GM18526 (cell line): ENCODE data around the gene NKD1.

Source experiments
- POLR2A ChIP-seq: IDR thresholded peaks from 3 replicates; pipeline ENCODE4 v1.6.1; 2011; ENCODE audit not compliant: insufficient read length; ENCODE audit errors: extremely low read depth

Gene NKD1

DNA sequence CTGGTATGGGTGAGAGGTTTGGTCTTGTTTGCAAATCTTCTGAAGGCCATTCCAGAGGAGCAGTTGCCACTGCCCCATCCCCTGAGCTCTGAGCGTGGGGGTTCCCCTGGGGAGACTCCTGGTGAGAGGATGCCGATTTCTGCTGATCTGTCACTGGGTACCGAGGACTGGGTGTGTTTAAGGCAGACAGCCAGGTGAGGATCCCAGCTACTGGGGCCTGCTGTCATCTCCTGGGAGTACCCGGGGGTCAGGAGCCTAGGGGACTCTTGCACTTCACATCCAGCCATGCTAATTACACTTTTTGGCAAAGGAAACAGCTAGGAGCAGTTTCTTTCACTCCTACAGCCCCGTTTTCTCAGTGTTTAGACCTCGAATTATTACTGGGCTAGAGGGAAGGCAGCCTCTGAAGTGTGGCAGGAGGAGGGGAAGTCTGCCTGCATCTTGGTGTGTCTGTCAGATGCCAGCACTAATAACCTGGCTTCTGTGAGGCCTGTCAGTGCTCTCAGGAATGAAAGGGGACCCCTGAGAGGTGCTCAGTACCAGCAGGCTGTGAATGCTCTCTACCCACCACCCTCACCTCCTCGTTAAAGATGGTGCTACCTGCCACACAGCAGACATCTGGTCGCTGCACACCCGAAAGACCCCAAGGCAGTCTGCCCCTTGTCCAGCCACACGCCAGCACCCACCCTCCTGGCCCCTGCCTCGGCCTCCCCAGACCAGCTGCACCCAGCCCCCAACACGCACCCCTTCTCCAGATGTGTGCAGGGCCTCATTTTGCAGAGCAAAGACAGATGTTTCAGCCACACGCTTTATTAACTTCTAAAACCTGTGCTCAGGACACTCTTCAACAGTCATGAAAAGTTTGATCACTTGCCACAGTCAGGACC is 89.8 kb downstream of the NKD1 start:
- TF ChIP-seq POLR2A: no peak

DNA sequence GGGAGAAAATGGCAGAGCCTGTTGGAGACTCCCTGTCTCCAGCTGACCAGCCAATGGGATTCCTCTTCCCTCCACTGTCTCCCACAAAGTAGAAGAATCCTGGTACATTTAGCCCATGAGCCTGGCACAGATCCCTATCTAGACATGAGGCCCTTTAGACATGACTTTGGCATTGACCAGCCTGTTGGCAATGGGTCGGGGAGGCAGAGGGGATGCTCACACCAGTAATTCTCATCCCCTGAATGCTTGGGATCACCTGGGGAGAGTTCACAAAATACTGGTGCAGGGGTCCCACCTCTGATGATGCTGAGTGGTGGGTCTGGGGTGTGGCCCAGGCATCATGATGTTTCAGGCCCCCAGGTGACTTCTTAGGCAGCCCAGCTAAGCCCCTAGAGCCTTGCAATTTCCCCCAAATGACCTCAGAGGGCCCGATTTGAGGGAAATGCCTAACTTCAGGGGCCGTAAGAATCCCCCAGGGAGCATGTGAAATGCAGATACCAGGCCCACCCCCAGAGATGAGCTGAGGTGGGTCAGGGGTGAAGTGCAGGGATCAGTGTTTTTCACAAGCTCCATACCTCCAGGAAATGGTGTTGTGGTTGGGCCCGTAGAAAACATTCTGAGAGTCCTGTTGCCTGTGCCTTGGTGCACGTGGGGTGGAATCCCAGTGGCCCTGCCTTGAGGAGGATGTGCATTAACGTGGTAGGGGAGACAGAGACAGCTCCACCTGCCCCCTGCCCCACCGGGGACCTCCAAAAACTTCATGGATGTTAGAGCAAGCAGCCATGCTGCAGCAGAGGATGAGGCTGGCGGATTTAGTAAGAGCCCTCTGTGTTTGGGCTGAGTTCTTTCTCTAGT is 90.8 kb downstream of the NKD1 start:
- no peak for TF ChIP-seq POLR2A

DNA sequence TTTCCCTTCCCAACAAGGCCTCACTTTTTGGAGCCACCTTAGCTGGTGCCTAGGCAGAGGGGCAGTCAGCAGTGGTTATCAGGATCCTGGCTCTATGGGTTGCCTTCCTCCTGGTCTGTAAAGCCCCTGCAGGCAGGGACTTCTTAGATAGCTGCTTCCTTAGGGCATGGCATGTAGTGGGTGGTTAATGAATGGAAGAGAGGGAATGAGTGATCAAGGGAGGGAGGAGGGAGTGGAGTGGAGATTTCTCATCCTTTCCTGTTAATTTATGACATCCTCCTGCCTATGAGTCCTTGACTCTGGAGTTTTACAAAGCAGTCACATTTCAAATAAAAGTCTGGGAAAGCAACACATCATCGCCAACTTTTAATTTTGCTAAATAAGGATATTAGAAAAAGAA is 92.2 kb downstream of the NKD1 start:
- TF ChIP-seq POLR2A: no peak

DNA sequence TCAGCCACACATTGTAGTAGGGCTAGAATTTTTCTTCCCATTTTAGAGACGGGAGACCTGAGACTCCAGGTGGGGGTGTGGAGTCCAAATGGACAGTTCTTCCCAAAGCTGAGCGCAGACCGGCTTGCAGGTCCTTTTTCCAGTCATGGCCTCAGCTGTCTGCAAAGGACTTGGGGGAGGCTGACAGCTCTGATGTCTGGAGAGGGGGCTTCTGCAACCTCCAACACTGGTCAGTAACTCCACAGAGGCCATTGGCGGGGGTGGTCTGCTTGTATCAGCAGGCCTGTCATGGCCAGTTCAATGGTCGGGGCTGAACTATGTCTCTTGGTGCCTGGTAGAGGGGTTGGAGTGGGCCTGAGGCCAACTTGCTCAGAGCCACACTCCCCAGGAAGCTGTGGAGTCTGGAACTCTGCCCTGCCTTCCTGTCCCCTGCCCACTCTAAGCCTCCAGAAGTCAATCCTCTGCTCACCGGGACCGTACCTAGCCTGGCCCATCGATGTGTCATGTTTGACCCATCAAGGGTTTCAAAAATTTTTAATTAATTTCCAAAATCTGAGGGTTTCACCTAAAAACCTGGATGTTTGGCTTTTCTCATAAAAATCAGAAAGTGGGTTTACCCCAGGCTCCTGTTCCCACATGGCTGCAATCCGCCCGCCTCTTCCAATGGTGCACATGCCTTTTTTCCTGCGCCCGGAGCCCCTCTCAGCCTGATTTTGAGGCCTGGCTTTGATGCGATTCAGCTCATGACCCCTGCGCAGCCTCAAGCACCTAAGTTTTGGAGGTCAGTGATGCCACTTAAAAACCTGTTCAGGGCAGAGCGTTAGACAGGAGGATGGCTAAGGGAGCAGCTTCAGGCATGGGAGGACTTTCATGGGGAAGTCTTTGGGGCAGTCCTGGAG is 93.0 kb downstream of the NKD1 start:
- no peak for TF ChIP-seq POLR2A

DNA sequence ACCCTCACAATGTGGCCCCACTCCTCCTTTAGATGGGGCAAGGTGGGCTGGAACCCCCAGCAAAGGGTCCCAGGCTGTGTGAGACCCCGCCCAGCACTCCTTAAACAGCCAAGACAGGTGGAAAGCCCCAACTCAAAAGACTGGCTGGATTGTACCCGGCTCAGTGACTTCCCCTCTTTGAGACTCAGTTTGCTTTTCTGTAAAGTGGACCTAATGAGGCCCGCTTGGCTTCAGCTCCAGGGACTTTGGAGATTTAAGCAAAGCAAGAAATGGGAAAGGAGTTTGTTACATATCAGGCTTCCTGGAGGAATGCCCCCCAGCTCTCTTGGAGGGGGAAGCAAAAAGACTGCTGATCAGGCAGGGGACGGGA is 93.6 kb downstream of the NKD1 start:
- no peak for TF ChIP-seq POLR2A

DNA sequence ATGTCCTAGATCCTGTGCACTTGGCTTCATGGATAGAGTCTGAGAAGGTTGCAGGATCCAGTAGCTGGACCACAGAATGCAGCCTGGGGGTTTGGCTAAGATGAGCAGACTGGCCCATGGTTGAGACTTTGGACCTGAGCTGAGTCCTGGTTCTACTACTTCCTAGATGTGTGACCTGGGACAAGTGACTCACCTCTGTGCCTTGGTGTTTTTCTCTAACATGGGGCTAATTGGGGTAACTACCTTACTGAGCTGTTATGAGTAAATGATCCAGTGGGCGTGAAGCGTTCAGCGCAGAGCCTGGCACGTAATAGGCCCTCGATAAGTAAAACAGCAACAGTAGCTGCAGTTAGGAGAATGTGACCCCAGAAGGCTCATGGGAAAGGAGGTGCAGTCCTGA is 94.2 kb downstream of the NKD1 start:
- no peak for TF ChIP-seq POLR2A

DNA sequence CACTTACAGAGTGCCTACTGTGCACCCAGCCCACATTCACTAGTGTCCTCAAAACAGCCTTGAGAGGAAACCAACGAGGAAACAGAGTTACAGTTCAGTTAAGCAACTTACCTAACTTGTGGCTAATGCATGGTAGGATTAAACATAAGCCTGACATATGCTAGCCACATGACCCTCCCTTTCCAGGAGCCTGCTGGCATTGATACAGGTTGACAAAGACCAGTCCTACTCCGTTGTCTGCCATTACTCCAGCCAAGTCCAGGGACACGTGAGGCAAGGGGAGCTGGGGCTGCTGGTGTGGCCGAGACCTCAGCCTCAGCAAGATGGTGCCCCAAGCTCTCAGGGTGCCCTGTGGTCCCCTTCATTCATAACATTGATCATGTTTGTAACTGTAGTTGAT is 95.0 kb downstream of the NKD1 start:
- no peak for TF ChIP-seq POLR2A

DNA sequence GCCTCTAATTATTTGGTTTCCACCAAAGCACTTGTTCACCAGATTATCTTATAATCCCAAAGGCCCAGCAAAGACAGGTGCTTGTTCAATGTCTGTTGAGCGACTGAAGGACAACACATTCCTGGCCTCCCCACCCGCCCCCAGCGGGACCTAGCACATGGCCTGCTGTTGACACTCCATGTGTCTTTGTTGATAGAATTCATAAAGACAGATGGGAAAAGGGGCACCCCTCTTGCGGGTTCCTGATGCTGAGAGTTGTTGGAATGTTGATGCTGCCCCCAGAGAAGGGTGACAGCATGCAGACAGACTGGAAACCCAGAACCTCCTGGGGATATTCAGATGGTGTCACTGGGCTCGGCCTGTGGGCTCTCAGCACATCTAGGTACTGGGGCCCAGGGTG is 96.0 kb downstream of the NKD1 start:
- TF ChIP-seq POLR2A: no peak

DNA sequence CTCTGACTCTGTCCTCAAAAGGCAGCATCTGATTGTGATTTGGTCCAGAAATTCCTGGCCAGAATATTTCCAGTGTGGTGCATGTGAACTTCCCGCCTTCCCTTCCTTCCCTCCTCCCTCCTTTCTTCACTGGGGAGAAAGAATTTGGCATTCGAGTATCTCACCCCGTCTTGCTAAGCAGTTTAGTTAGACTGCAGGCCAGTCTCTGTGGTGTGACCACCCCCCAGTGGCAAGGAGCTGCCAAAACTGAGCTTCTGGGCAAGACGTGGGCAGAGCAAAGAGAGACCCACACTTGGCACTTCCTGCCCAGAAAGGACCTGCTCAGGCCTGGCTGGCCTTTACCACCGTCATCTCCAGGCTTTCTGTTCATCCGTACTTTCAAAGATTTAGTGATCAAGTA is 96.5 kb downstream of the NKD1 start:
- no peak for TF ChIP-seq POLR2A

DNA sequence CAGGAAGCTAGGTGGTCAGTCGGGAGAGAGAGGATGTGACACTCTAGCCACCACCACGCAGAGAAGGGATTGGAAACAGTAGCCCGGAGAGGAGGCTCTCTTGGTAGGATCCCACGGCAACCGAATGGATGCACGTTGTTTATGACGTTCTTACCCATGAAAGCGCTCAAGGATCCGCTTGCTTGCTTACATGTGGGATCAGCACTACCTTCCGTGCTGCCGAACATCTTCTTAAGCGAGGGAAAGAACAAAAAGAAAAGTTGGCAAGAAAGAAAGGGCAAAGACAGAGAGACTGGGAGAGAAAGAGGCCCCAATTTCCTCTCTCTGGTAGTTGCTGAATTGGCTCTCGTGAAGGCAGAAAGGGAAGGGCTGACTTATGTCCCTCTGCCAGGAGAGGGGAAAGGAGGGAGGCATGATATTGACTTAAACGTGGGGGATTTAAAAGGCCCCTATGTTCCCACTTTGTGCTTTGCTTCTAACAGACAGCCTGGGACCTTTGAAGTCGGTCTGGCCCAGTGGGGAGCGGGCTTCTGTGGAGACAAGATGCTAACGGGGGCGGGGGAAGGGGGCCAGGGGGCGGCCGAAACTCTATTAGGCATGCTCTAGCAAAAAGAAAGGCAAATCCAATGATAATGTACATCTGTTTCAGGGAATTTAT is 97.5 kb downstream of the NKD1 start:
- no peak for TF ChIP-seq POLR2A

DNA sequence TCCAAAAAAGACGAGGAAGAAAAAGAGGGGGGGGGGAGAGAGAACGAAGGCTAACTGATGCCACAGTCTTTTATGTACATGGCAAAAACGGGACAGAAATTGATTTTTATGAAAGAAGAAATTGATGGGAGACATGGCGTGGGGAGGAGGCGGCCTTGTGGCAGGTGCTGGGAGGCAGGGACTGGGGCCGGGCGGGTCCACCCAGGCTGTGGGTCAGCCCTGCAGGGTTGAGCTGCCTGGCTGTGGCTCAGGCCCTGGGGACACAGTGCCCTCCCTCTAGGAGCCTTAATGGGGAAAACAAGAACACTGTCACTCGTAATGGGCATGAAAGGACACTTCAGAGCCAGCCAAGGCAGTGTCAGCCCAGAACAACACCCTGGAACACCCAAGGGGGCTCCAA is 98.1 kb downstream of the NKD1 start:
- TF ChIP-seq POLR2A: no peak

DNA sequence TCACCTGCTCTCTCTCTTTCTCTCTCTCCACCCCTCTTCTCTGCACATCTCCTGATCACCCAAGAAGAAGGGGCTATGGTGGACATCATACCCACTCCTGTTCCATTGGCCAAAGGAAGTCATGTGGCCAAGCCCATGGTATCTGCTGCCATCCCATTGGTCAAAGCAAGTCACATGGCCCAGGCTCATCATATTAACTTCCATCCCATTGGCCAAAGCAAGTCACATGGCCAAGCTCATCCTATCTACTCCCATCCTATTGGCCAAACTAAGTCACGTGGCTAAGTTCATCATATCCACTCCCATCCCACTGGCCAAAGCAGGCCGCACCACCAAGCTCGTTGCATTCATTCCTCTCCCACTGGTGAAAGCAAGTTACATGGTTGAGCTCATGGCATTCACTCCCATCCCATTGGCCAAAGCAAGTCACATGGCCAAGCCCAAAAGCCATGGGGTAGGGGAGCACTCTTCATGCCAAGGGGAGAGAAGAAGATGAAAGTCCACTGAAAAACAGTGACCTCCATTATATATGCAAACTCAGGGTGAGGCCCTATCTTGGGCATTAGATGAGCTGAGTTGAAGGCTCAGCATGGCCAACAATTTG is 103.7 kb downstream of the NKD1 start:
- no peak for TF ChIP-seq POLR2A

DNA sequence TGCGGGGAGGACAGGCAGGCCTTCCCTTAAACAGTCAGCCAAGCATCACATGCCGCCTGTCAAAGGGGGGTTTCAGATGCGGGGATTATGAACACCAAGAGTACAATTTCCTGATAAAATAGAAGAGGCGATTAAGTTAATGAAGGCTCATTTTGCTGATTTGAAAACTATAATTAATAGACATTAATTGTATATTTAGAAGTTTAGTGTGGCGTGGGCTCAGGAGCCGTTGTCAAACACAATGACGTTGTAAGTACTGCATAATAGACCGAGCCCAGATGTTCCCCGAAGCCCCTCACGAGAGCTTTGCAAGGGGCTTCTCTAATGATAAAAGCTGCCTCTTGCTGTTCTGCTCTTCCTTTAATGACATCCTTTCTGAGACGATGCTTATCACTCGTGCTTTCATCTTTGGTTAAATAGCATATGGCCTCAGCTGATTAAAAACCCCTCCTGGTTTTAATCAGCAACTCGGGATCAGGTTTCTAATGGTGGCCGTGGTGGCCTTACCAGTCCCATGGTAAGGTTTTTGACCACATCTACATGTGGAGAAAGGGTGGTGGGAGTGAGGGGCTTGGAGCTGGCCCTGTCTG is 104.7 kb downstream of the NKD1 start:
- TF ChIP-seq POLR2A: no peak
